Measurements from ENCODE around the gene DSC1. TPM values are rescaled to one million over a fixed set of nuclear protein-coding genes. Genes with fewer than 3 reads are reported as not detected.

DSC1 gene
- polyA plus RNA-seq, 1 donor (not counting 4 experiments of a cell fraction or from before 2014, with no cell fraction given): 11.2 TPM

- Histone ChIP-seq H3K27me3 (ENCODE audit: control insufficient read depth, extremely low read depth, insufficient read depth, low read length) (no peaks in the 10 kb centered on the region), H2AFZ (ENCODE audit: control insufficient read depth, low read length) (no peak overlapping the region), H3K9me3 (ENCODE audit: control insufficient read depth, low read depth, low read length) (no peaks in the 10 kb centered on the region), H4K20me1 (ENCODE audit: control insufficient read depth, extremely low read depth, insufficient read depth, low read length) (no peaks in the 10 kb centered on the region), H3K9me1 (ENCODE audit: control insufficient read depth, extremely low read depth, insufficient read depth, low read length) (no peaks in the 10 kb centered on the region), H3K4me3 (ENCODE audit: control insufficient read depth in 2 of 3, extremely low read depth in 1 of 3, insufficient read depth in 2 of 3, low read depth in 1 of 3, low read length in 3 of 3) (no peak overlapping the region), H3K36me3 (ENCODE audit: control insufficient read depth in 2 of 2, extremely low read depth in 1 of 2, insufficient read depth in 2 of 2, low read length in 2 of 2) (no peaks in the 10 kb centered on the region), H3K79me2 (ENCODE audit: control insufficient read depth, insufficient read depth, low read length) (no peaks in the 10 kb centered on the region), H3K4me2 (ENCODE audit: control insufficient read depth, extremely low read depth, insufficient read depth, low read depth, low read length) (no peak overlapping the region), H3K27ac (ENCODE audit: control insufficient read depth, insufficient read depth, low read length) (no peak overlapping the region), H3K9ac (ENCODE audit: control insufficient read depth, extremely low read depth, insufficient read depth, low read length) (no peak overlapping the region), H3K4me1 (ENCODE audit: control insufficient read depth, extremely low read depth, insufficient read depth, low read length) (no peaks in the 10 kb centered on the region)
- FAIRE-seq: no peak
- dilution Hi-C loops (cut with MboI; ENCODE audit: extremely low pct_ligation_motif_present, low sequenced_read_pairs): no loop called here
- DNase-seq (ENCODE audit: low read depth, low spot score): no peak
- no peak for TF ChIP-seq EZH2 (IDR thresholded peaks at IDR 0.05; ENCODE audit: low read length)
- TF ChIP-seq CTCF (optimal IDR thresholded peaks at IDR 0.05 in 1 of 3, IDR thresholded peaks at IDR 0.05 in 1 of 3, conservative IDR thresholded peaks at IDR 0.05 in 1 of 3; ENCODE audit: extremely low read depth in 1 of 3, insufficient read depth in 2 of 3, low read length in 3 of 3): no peak
Measured at GRCh38 chr18:31120594-31120993, 42.1 kb downstream of the DSC1 start.

- dilution Hi-C loops (cut with MboI; ENCODE audit: extremely low pct_ligation_motif_present, low sequenced_read_pairs): no loop called here
- no peak overlapping the region for H3K4me3 ChIP-seq (ENCODE audit: control insufficient read depth in 2 of 3, extremely low read depth in 1 of 3, insufficient read depth in 2 of 3, low read depth in 1 of 3, low read length in 3 of 3)
- H3K79me2 ChIP-seq (ENCODE audit: control insufficient read depth, insufficient read depth, low read length): no peaks in the 10 kb centered on the region
- H3K27ac ChIP-seq (ENCODE audit: control insufficient read depth, insufficient read depth, low read length): no peak overlapping the region
- H3K4me1 ChIP-seq (ENCODE audit: control insufficient read depth, extremely low read depth, insufficient read depth, low read length): no peaks in the 10 kb centered on the region
- no peaks in the 10 kb centered on the region for H3K36me3 ChIP-seq (ENCODE audit: control insufficient read depth in 2 of 2, extremely low read depth in 1 of 2, insufficient read depth in 2 of 2, low read length in 2 of 2)
- H3K9me1 ChIP-seq (ENCODE audit: control insufficient read depth, extremely low read depth, insufficient read depth, low read length): no peaks in the 10 kb centered on the region
- no peak overlapping the region for H3K4me2 ChIP-seq (ENCODE audit: control insufficient read depth, extremely low read depth, insufficient read depth, low read depth, low read length)
- no peaks in the 10 kb centered on the region for H3K9me3 ChIP-seq (ENCODE audit: control insufficient read depth, low read depth, low read length)
- no peaks in the 10 kb centered on the region for H3K27me3 ChIP-seq (ENCODE audit: control insufficient read depth, extremely low read depth, insufficient read depth, low read length)
- FAIRE-seq (no peak), DNase-seq (ENCODE audit: low read depth, low spot score) (no peak)
- TF ChIP-seq CTCF (optimal IDR thresholded peaks at IDR 0.05 in 1 of 3, IDR thresholded peaks at IDR 0.05 in 1 of 3, conservative IDR thresholded peaks at IDR 0.05 in 1 of 3; ENCODE audit: extremely low read depth in 1 of 3, insufficient read depth in 2 of 3, low read length in 3 of 3) (no peak), EZH2 (IDR thresholded peaks at IDR 0.05; ENCODE audit: low read length) (no peak)
- H3K9ac ChIP-seq (ENCODE audit: control insufficient read depth, extremely low read depth, insufficient read depth, low read length): no peak overlapping the region
- no peak overlapping the region for H2AFZ ChIP-seq (ENCODE audit: control insufficient read depth, low read length)
- H4K20me1 ChIP-seq (ENCODE audit: control insufficient read depth, extremely low read depth, insufficient read depth, low read length): no peaks in the 10 kb centered on the region
Measured at GRCh38 chr18:31116853-31117595, 45.6 kb downstream of the DSC1 start.
